NCI-H69 (cell line): ENCODE data around the gene HS3ST5.
"Not testable (repeated sequence)": the region's sequence is repeated elsewhere in the genome, so short reads cannot be mapped to it uniquely, and the experiment has no call there.

ENCODE experiments used
- DNase-seq: peaks from one replicate; lab custom pipeline; 2025; lab: John Stamatoyannopoulos, UW

The HS3ST5 gene

GRCh38 chr6:114151064-114151690 is 191.6 kb downstream of the HS3ST5 start:
- DNase-seq: no peak

- DNase-seq: not testable (repeated sequence)
Measured at GRCh38 chr6:114149182-114149581, 193.6 kb downstream of the HS3ST5 start.

DNA sequence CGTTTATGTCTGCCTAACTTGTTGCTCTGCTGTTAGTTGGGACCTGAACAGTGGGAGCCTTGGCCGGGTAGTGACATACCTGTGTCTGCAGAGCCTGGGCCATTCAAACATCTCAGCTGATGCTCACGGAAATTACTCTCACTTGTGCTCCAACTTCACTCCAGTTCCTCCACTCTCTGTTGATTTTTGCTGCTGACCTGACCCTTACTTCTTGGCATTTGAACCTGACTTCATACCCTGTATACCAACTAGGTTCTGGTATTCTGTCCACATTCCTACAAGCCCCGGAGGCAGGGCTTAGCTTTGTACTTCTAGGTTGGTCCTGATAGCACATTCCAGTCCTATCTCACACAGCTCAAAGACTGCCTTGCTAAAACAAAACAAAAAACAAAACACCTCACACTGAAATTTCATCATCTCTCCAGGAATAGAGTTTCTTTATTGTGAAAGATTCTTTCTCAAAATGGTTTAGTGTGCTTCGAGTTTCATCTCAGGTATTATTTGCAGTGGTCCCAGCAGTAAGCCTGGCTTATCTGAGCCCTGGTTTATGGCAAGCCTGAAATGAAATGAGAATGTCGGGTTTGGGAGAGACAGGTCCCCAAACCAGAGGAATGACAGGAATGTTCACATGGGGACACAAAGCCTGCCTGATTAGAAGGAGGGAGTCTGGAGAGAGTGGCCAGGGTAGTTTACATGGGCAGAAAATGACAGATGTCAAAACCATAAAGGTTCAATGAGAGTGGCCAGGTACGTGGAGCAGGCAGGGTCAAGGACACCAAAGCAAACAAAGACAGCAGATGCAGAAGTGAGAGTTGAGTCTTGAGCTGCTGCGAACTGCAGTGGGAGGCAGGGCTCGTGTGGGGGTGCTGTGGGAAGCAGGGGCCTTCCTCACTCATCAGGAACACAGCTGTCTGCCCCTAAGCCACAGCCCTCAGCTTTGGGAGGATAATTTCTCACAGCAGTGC is 197.7 kb downstream of the HS3ST5 start:
- no peak for DNase-seq

DNA sequence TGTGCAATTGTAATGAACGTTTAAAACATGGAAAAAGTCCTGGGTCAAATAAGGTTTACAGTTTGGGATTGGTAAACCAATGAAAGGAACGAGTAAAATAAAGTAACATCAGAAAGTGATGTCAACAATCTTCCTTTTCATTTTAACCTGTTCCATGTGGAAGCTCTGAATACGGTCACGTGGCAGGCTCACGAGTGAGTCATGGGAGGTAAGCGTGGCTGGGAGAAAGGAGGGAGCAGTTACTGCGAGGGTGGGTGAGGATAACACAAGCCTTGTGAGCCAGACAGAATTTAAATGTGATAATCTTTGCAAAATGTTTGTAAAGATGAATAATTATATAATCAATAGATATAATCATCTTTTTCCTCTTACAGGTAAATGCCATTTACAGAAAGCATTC is 200.6 kb downstream of the HS3ST5 start:
- DNase-seq: no peak

DNA sequence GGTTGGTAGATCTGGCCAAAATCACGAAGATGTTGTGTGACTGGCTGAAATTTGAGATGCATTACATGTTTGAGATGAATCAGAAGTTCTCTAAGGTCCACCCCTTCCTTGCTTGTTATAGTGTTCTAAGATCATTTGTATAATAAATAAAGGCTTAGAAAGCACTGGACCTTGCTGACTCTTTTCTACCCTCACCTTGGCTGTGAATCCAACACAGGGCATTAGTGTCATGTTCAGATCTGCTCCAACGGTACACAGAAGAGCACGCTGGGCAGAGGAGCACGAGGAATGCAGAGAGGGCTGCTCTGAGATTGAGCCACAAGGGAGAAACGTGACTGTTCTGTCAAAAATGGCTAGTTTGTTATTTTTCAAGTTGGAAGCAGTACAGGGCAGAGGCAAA is 202.4 kb downstream of the HS3ST5 start:
- no peak for DNase-seq

DNA sequence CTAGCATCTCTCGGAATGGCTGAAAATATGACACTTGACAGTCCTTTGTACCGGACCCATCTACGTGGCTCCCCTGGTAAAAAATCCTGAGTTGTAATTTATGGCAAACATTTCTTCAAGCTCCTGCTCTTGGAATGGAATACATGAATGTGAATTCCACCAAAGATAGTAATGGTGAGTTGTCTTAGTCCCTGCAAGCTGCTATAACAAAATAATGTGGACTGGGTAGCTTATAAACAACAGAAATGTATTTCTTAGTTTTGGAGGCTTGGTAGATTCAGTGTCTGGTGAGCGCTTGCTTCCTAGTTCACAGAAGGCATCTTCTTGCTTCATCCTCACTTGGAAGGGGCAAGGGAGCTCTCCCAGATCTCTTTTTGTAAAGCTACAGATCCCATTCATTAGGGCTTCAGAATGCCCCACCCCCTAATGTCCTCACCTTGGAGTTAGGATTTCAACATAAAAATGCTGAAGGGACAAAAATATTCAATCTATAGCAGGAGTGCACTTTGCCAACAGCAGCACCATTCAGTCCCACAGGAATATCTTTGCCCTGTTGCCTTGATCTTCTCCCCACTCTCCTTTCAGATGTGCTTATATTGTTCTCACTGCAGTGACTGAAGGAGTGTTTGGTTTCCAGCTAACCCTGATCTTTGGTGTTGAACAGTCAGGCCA is 204.1 kb downstream of the HS3ST5 start:
- no peak for DNase-seq

GRCh38 chr6:114135363-114135971 is 207.4 kb downstream of the HS3ST5 start:
- no peak for DNase-seq

GRCh38 chr6:114133816-114134215 is 209.0 kb downstream of the HS3ST5 start:
- DNase-seq: no peak

DNA sequence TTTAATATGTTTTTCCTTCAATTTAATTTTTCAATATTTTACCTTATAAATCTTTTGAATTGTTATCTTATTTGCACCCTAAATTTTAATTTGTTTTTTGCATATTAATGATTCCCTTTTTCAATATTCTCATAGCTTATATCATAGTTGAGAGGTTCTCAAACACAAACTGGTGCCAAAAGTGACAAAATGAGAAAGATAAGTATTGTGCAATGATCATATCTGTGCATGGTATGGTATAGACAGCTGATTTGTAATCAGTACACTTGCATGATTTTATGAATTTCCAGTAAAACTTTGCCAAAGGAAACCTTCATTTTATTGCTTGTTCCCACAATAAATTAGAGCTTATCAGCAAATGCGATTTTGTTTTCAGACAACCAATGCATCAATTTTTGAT is 210.9 kb downstream of the HS3ST5 start:
- DNase-seq: no peak

DNA sequence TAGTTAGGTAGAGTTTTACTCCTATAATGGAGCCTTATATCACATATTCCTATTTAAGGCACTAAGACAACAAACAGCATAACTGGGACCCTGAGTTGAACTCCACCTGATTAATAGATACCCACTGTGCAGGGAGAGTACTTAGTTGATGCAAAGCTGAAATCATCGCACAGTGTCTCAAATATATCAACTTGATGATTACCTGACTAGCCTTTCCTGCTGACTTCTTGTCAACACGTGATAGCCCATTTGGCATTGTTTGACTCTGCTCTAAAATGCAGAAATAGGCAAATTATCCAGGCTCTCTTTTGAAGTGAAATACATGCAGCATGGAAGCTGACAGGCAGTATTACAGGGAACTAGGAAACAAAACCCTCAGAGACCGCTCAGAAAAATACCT is 217.2 kb downstream of the HS3ST5 start:
- DNase-seq: peak; percentile 16

- DNase-seq: no peak
Measured at GRCh38 chr6:114121913-114122662, 220.7 kb downstream of the HS3ST5 start.

DNA sequence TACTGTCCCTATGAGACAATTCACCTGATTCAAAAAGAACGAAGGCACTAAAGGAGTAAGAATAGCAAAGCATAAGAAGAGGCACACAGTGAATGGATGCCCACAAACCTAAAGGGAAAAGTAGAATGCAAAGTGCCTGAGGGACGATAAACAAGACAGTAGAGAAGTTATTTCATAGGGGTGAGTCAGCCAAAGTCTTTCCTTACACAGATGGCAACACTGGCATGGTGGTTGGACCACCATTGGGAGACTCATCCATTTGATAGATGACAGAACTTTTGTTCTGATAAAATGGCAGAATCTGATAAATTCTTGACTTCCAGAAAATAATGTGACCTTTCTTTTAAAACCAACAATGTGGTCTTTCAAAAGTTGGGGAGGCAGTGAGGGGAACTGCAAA is 223.8 kb downstream of the HS3ST5 start:
- DNase-seq: no peak

- no peak for DNase-seq
Measured at GRCh38 chr6:114115652-114116051, 227.2 kb downstream of the HS3ST5 start.

- peak; percentile 65 for DNase-seq
Measured at GRCh38 chr6:114108119-114109002, 234.5 kb downstream of the HS3ST5 start.

- no peak for DNase-seq
Measured at GRCh38 chr6:114106020-114106419, 236.8 kb downstream of the HS3ST5 start.

GRCh38 chr6:114101255-114101654 is 241.6 kb downstream of the HS3ST5 start:
- DNase-seq: no peak

DNA sequence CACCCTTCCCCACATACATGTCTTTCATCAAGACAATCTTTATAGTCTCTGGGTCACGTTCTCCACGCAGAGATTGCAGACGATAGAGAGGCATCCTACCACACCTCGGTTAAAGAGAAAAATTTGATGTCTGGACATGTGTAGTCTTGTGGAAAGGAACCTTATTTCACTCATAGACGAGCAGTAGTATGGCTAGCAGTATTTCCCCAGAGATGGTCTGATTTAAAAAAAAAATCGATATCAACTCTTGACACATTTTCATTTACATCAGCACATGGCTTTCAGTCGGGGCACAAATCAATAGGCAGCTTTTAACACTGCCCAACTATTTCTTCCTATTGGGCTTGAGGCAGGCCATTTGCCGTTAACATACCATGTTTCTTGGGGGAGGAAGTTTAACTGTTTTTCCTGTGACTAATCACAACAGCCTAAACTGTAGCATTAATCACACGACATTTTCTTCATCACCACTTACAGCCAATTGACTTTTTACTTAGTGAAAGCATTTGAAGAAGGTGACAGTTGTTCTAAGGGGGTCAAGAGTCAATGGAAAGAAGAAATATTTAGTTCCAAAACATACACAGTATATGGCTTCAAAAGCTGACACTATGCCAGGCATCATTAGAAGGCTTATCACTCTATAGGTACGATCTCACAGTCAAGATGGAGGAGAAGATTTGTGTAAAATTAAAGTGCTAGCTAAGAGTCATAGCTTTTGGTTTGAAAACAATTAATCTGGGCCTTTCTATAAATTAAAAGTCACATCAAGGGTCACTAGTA is 242.4 kb downstream of the HS3ST5 start:
- no peak for DNase-seq

GRCh38 chr6:114096561-114097172 is 246.2 kb downstream of the HS3ST5 start:
- peak; percentile 54 for DNase-seq

- no peak for DNase-seq
Measured at GRCh38 chr6:114092943-114093342, 249.9 kb downstream of the HS3ST5 start.
